Ovary (tissue), 3 donors: ENCODE results near the gene TTC39A.

Experiments used
- CTCF ChIP-seq, 3 donors: fragments of 450-650 bp in 2 of 3; fragments of 200-600 bp in 1 of 3; IDR thresholded peaks; one replicate each; pipeline versions ENCODE4 v1.5.1 to v1.8.0; 2016 to 2022; ENCODE audit warnings: antibody characterized with exemption in 3 of 3, mild to moderate bottlenecking in 1 of 3
- EP300 ChIP-seq: sonication (generic); formaldehyde crosslinking; IDR thresholded peaks from one replicate; pipeline ENCODE4 v1.6.1; 2017; ENCODE audit warnings: antibody characterized with exemption
- POLR2A ChIP-seq: fragments of 450-650 bp; IDR thresholded peaks from one replicate; pipeline ENCODE4 v1.6.1; 2017; ENCODE audit warnings: antibody characterized with exemption, mild to moderate bottlenecking, moderate library complexity
- donor health status: DM: no; HTN: no; CAD: no.

- TF ChIP-seq POLR2A (no peak), CTCF (IDR thresholded peaks at IDR 0.05) (no peak), EP300 (no peak)
These were observed 87.8 kb downstream of the TTC39A start for GRCh38 chr1:51242546-51242945.
